ENCODE data around the gene ADRA2C. TPM values are rescaled to one million over a fixed set of nuclear protein-coding genes. Genes with fewer than 3 reads are reported as not detected.

ADRA2C gene
- polyA plus RNA-seq, 2 of the 4 experiments (the other 2 are of a cell fraction): 1.9 to 4.1 TPM

DNA sequence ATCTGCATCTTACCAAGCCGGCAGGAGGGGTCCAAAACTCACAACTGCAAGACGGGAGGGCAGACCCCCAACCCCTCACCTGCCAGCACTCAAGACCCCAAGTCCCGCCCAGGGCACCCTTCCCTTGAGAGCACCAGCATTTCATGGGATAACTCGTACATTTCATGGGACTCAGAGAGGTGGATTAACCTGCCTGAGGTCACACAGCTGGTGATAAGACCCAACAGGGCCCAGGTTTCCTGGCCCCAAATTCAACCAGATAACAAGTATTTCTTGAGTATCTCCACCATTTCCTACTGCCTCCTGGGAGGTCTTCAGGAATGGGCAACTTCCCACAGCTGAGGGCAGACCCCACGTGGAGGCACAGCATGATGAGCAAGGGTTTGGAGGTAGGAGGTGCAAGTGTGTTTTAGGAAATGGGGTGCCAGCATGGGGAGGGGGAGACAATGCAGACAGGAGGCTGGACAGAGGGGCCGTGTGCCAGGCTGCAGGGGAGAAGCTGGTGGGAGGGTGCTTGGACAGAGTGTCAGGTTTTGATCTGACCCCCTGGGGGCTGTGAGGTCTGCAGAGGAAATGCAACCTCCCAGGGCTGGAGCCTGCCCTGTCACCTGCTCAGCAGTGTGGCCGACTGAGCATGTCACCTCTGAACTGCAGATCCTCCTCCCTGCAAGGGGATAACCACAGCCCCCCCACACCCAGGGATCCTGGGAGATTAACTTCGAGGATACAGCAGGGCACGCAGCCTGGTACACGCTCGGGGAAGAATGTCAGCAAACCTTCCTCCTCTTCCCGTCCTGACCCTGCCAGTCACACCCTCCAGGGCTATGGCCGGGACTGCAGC, 4.4 kb downstream of the ADRA2C start:
- TF ChIP-seq ZFP36 (IDR thresholded peaks at IDR 0.05; ENCODE audit: borderline replicate concordance, partially characterized antibody) (no peak), MYC (IDR thresholded peaks at IDR 0.05; ENCODE audit: borderline replicate concordance, low read length) (no peak), RAD21 (conservative IDR thresholded peaks at IDR 0.05 in 1 of 2, IDR thresholded peaks at IDR 0.05 in 1 of 2) (no peak), NR3C1 (IDR thresholded peaks at IDR 0.05) (no peak), CTCF (IDR thresholded peaks at IDR 0.05) (no peak), TP53 (CRISPR knock-in tag; IDR thresholded peaks at IDR 0.05) (no peak), EHF (CRISPR knock-in tag; IDR thresholded peaks at IDR 0.05) (no peak)
- TF ChIP-seq, protein P1, sequence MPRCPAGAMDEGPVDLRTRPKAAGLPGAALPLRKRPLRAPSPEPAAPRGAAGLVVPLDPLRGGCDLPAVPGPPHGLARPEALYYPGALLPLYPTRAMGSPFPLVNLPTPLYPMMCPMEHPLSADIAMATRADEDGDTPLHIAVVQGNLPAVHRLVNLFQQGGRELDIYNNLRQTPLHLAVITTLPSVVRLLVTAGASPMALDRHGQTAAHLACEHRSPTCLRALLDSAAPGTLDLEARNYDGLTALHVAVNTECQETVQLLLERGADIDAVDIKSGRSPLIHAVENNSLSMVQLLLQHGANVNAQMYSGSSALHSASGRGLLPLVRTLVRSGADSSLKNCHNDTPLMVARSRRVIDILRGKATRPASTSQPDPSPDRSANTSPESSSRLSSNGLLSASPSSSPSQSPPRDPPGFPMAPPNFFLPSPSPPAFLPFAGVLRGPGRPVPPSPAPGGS (IDR thresholded peaks at IDR 0.05): no peak
- TF ChIP-seq, protein P2, sequence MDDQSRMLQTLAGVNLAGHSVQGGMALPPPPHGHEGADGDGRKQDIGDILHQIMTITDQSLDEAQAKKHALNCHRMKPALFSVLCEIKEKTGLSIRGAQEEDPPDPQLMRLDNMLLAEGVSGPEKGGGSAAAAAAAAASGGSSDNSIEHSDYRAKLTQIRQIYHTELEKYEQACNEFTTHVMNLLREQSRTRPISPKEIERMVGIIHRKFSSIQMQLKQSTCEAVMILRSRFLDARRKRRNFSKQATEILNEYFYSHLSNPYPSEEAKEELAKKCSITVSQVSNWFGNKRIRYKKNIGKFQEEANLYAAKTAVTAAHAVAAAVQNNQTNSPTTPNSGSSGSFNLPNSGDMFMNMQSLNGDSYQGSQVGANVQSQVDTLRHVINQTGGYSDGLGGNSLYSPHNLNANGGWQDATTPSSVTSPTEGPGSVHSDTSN (IDR thresholded peaks at IDR 0.05): no peak
- TF ChIP-seq, protein P3, sequence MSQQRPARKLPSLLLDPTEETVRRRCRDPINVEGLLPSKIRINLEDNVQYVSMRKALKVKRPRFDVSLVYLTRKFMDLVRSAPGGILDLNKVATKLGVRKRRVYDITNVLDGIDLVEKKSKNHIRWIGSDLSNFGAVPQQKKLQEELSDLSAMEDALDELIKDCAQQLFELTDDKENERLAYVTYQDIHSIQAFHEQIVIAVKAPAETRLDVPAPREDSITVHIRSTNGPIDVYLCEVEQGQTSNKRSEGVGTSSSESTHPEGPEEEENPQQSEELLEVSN (IDR thresholded peaks at IDR 0.05; ENCODE audit: borderline replicate concordance, low read depth): no peak
- ChIA-PET CTCF (interaction anchor here (1.0 to 1.4 kb wide), 2 partner anchors 13 to 290 kb away, joined by 3 to 4 read pairs; no protein-coding TSS in a partner anchor), POLR2A (no interaction called here)
- FAIRE-seq (no peak), DNase-seq (ENCODE audit: low read depth in 1 of 2, low spot score in 1 of 2) (no peak), ATAC-seq (no peak)
- Histone ChIP-seq H3K4me2 (no peak overlapping the region), H3K27ac (no peak overlapping the region), H3K9me3 (no peaks in the 10 kb centered on the region), H3K4me3 (no peak overlapping the region), H3K4me1 (no peaks in the 10 kb centered on the region)
- WGBS (ENCODE audit: missing lambda C conversion rate): 62% methylated on average over 7 of the region's 13 CpGs

GRCh38 chr4:3771164-3771809, 5.1 kb downstream of the ADRA2C start:
- H3K4me3 ChIP-seq: no peak overlapping the region
- H3K9me3 ChIP-seq: no peaks in the 10 kb centered on the region
- H3K4me2 ChIP-seq: no peak overlapping the region
- CTCF ChIA-PET: interaction anchor here (0.9 kb wide), 1 partner anchor 11 kb away, joined by 3 read pairs; no protein-coding TSS in a partner anchor
- DNase-seq (ENCODE audit: low read depth in 1 of 2, low spot score in 1 of 2) (no peak), ATAC-seq (no peak), FAIRE-seq (no peak)
- no peaks in the 10 kb centered on the region for H3K4me1 ChIP-seq
- no peak overlapping the region for H3K27ac ChIP-seq
- TF ChIP-seq MAFK (IDR thresholded peaks at IDR 0.05; ENCODE audit: partially characterized antibody) (no peak), REST (IDR thresholded peaks at IDR 0.05) (no peak), KDM5A (IDR thresholded peaks at IDR 0.05) (no peak), POLR2A (IDR thresholded peaks at IDR 0.05; ENCODE audit: low read length) (no peak), FOSB (CRISPR knock-in tag; IDR thresholded peaks at IDR 0.05) (no peak), CHD2 (IDR thresholded peaks at IDR 0.05; ENCODE audit: low read length, partially characterized antibody) (no peak), ZC3H11A (IDR thresholded peaks at IDR 0.05) (no peak)
- TF ChIP-seq, protein P4, sequence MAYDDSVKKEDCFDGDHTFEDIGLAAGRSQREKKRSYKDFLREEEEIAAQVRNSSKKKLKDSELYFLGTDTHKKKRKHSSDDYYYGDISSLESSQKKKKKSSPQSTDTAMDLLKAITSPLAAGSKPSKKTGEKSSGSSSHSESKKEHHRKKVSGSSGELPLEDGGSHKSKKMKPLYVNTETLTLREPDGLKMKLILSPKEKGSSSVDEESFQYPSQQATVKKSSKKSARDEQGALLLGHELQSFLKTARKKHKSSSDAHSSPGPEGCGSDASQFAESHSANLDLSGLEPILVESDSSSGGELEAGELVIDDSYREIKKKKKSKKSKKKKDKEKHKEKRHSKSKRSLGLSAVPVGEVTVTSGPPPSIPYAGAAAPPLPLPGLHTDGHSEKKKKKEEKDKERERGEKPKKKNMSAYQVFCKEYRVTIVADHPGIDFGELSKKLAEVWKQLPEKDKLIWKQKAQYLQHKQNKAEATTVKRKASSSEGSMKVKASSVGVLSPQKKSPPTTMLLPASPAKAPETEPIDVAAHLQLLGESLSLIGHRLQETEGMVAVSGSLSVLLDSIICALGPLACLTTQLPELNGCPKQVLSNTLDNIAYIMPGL (CRISPR knock-in tag; IDR thresholded peaks at IDR 0.05; ENCODE audit: borderline replicate concordance): no peak
- TF ChIP-seq, protein P1 (IDR thresholded peaks at IDR 0.05): no peak
- TF ChIP-seq, protein P3 (IDR thresholded peaks at IDR 0.05; ENCODE audit: borderline replicate concordance, low read depth): no peak
- TF ChIP-seq, protein P5, sequence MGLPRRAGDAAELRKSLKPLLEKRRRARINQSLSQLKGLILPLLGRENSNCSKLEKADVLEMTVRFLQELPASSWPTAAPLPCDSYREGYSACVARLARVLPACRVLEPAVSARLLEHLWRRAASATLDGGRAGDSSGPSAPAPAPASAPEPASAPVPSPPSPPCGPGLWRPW (IDR thresholded peaks at IDR 0.05): no peak
- POLR2A ChIA-PET: no interaction called here
- WGBS (ENCODE audit: missing lambda C conversion rate): 72% methylated on average over 7 of the region's 20 CpGs
